Lung (tissue), 12 donors: ENCODE results near the gene ENTREP1. TPM values are rescaled to one million over a fixed set of nuclear protein-coding genes. Genes with fewer than 3 reads are reported as not detected.
"Not testable (repeated sequence)": the region's sequence is repeated elsewhere in the genome, so short reads cannot be mapped to it uniquely, and the experiment has no call there.

Source experiments
- ATAC-seq: fragments of 200-7000 bp; cut with Tn5 transposase; one replicate; pipeline ENCODE4 v1.9.1; 2020; ENCODE audit warnings: moderate number of reproducible peaks; ENCODE audit not compliant: insufficient read depth, low FRiP score
- DNase-seq, 3 donors: peaks; one replicate each; pipeline ENCODE4 v3.0.0-alpha.2; 2013 to 2017
- H3K27ac ChIP-seq, 2 donors: one replicate each; pipeline ENCODE4 v1.5.1; 2013; ENCODE audit warnings: mild to moderate bottlenecking in 2 of 2, moderate library complexity in 2 of 2, control low read depth in 1 of 2, inconsistent platforms in 1 of 2, low read depth in 1 of 2, low read length in 1 of 2
- H3K27me3 ChIP-seq, 3 donors: one replicate each; pipeline ENCODE4 v1.5.1; 2013; ENCODE audit warnings: low read length in 2 of 3; ENCODE audit not compliant: control insufficient read depth in 3 of 3, insufficient read depth in 3 of 3
- H3K36me3 ChIP-seq, 4 donors: one replicate each; pipeline ENCODE4 v1.5.1; 2013; ENCODE audit warnings: low read length in 4 of 4, mild to moderate bottlenecking in 1 of 4, moderate library complexity in 1 of 4; ENCODE audit not compliant: control insufficient read depth in 4 of 4, insufficient read depth in 4 of 4
- H3K4me1 ChIP-seq, 5 donors: one replicate each; pipeline ENCODE4 v1.5.1; 2013; ENCODE audit warnings: low read length in 5 of 5, mild to moderate bottlenecking in 2 of 5, moderate library complexity in 1 of 5; ENCODE audit not compliant: control insufficient read depth in 5 of 5, insufficient read depth in 5 of 5
- H3K4me3 ChIP-seq: one replicate; pipeline ENCODE4 v1.5.1; 2013; ENCODE audit warnings: mild to moderate bottlenecking, control low read depth, moderate library complexity
- H3K9ac ChIP-seq, 2 donors: one replicate each; pipeline ENCODE4 v1.5.1; 2013; ENCODE audit warnings: low read length in 2 of 2, control low read depth in 1 of 2; ENCODE audit not compliant: insufficient read depth in 1 of 2
- H3K9me3 ChIP-seq, 4 donors: one replicate each; pipeline ENCODE4 v1.5.1; 2013; ENCODE audit warnings: low read length in 3 of 4, mild to moderate bottlenecking in 1 of 4, moderate library complexity in 1 of 4; ENCODE audit not compliant: control insufficient read depth in 4 of 4, insufficient read depth in 3 of 4
- CTCF ChIP-seq: IDR thresholded peaks from 2 replicates; pipeline ENCODE4 v1.5.1; 2012; ENCODE audit warnings: mild to moderate bottlenecking; ENCODE audit errors: control extremely low read depth, extremely low read depth
- WGBS, 2 donors: extraction: QIAGEN DNeasy Blood & Tissue Kit; methylation state at CpG; one replicate each; pipeline ENCODE4 v1.1.7; 2013; 5-methylcytosine and 5-hydroxymethylcytosine counted together
- polyA plus RNA-seq, 2 donors: library from polyadenylated mRNA; stranded (reverse); fragments of 200-250 nt; gene quantifications; one replicate each; pipeline ENCODE4 v1.2.1, GENCODE V29; 2013
- total RNA-seq, 2 donors: library from RNA; depleted of rRNA in 1 of 2; stranded (reverse); fragments of >200 nt in 1 of 2; gene quantifications; one replicate each; pipeline ENCODE4 v1.2.1, GENCODE V29; 2014 to 2021
- donor health status: control.
- donor health status: control.
- donor health status: Bipolar disorder and iron deficiency.
- donor health status: healthy.
- donor health status: DM: yes; HTN: yes; CAD: no.

ENTREP1 gene
- total and polyA plus RNA-seq, 4 donors, result 3.7 to 47.9 (median 18.3) TPM

- Histone ChIP-seq H3K36me3 (no peaks in the 10 kb centered on the region), H3K27ac (no peak overlapping the region), H3K9ac (no peak overlapping the region), H3K4me3 (no peak overlapping the region), H3K9me3 (no peaks in the 10 kb centered on the region), H3K27me3 (no peaks in the 10 kb centered on the region), H3K4me1 (peaks cover 2 to 37% (median 16%) of the 10 kb centered on the region in 5 donors)
- ATAC-seq, result no peak
- DNase-seq, result peak in 2 of 3 donors; percentile 68
- no peak for TF ChIP-seq CTCF
- WGBS, 2 donors, result 46 to 50% methylated on average over 1 of the region's 1 CpG
Measured at GRCh38 chr9:69299826-69300225, 25.2 kb upstream of the ENTREP1 start.

- Histone ChIP-seq H3K36me3 (no peaks in the 10 kb centered on the region), H3K27me3 (no peaks in the 10 kb centered on the region), H3K4me3 (no peak overlapping the region), H3K27ac (no peak overlapping the region), H3K9me3 (no peaks in the 10 kb centered on the region), H3K9ac (no peak overlapping the region), H3K4me1 (peaks cover 0 to 19% (median 3%) of the 10 kb centered on the region in 5 donors)
- 91 to 99% methylated on average over 2 of the region's 2 CpGs for WGBS, 2 donors
- no peak for TF ChIP-seq CTCF
- DNase-seq (no peak), ATAC-seq (no peak)
Measured at GRCh38 chr9:69303331-69303730, 21.7 kb upstream of the ENTREP1 start.

GRCh38 chr9:69306895-69307445 is 18.0 kb upstream of the ENTREP1 start:
- not testable (repeated sequence) for ATAC-seq, H3K36me3 ChIP-seq, H3K27me3 ChIP-seq, DNase-seq, H3K9me3 ChIP-seq, H3K4me3 ChIP-seq, H3K9ac ChIP-seq
- peak overlapping the region in 1 of 2 donors; percentile 70 for H3K27ac ChIP-seq
- 84 to 88% methylated on average over 5 of the region's 5 CpGs for WGBS, 2 donors
- peaks cover 0 to 13% (median 4%) of the 10 kb centered on the region in 5 donors for H3K4me1 ChIP-seq

GRCh38 chr9:69307446-69308205 is 17.4 kb upstream of the ENTREP1 start:
- H3K4me1 ChIP-seq, result peaks cover 0 to 13% (median 4%) of the 10 kb centered on the region in 5 donors
- DNase-seq (peak; percentile 70 to 92 (median 86)), ATAC-seq (peak; percentile 78)
- peaks cover 0 to under 1% (median 0%) of the 10 kb centered on the region in 4 donors for H3K9me3 ChIP-seq
- no peak overlapping the region for H3K9ac ChIP-seq
- no peaks in the 10 kb centered on the region for H3K27me3 ChIP-seq
- TF ChIP-seq CTCF, result no peak
- H3K27ac ChIP-seq, result peak overlapping the region in 1 of 2 donors; percentile 76
- H3K36me3 ChIP-seq, result no peaks in the 10 kb centered on the region
- 74 to 89% methylated on average over 5 of the region's 5 CpGs for WGBS, 2 donors
- no peak overlapping the region for H3K4me3 ChIP-seq
